ENCODE results near the gene TARS2. TPM values are rescaled to one million over a fixed set of nuclear protein-coding genes. Genes with fewer than 3 reads are reported as not detected.

The TARS2 gene
- total RNA-seq, 1 donor from 2014 or later = 38.7 TPM

- peak within 1 kb of the TSS; percentile 95 for H3K4me3 Mint-ChIP-seq (ENCODE audit: unreplicated experiment)
- peak within 1 kb of the TSS; percentile 90 for H3K27ac Mint-ChIP-seq (ENCODE audit: unreplicated experiment)
- peaks cover 8% of the 10 kb centered on the region for H3K27me3 Mint-ChIP-seq (ENCODE audit: unreplicated experiment)
- peaks cover 25% of the 10 kb centered on the region for H3K4me1 Mint-ChIP-seq (ENCODE audit: low read depth, unreplicated experiment)
- H3K9me3 Mint-ChIP-seq (ENCODE audit: unreplicated experiment) = peaks cover 17% of the 10 kb centered on the region
- peak; percentile 98 for DNase-seq
- peak; percentile 24 for TF ChIP-seq CTCF (IDR thresholded peaks at IDR 0.05; ENCODE audit: partially characterized antibody, unreplicated experiment)
- H3K36me3 Mint-ChIP-seq (ENCODE audit: unreplicated experiment) = peaks cover 6% of the 10 kb centered on the region
Observed at GRCh38 chr1:150515328-150516049, 28.3 kb downstream of the TARS2 start, which contains the start of gene FALEC. TSS of gene FALEC (plus strand) at chr1:150515752.

- H3K9me3 Mint-ChIP-seq (ENCODE audit: unreplicated experiment) = peaks cover 17% of the 10 kb centered on the region
- peaks cover 6% of the 10 kb centered on the region for H3K36me3 Mint-ChIP-seq (ENCODE audit: unreplicated experiment)
- peaks cover 8% of the 10 kb centered on the region for H3K27me3 Mint-ChIP-seq (ENCODE audit: unreplicated experiment)
- peak overlapping the region; percentile 79 for H3K27ac Mint-ChIP-seq (ENCODE audit: unreplicated experiment)
- no peak for DNase-seq
- H3K4me1 Mint-ChIP-seq (ENCODE audit: low read depth, unreplicated experiment) = peaks cover 23% of the 10 kb centered on the region
- H3K4me3 Mint-ChIP-seq (ENCODE audit: unreplicated experiment) = peak overlapping the region; percentile 87
- no peak for TF ChIP-seq CTCF (IDR thresholded peaks at IDR 0.05; ENCODE audit: partially characterized antibody, unreplicated experiment)
Observed at GRCh38 chr1:150516050-150516591, 28.9 kb downstream of the TARS2 start.

GRCh38 chr1:150516616-150517015, 29.4 kb downstream of the TARS2 start:
- Mint-ChIP-seq H3K27me3 (ENCODE audit: unreplicated experiment) (peaks cover 8% of the 10 kb centered on the region), H3K4me3 (ENCODE audit: unreplicated experiment) (peak overlapping the region; percentile 87), H3K9me3 (ENCODE audit: unreplicated experiment) (peaks cover 16% of the 10 kb centered on the region), H3K27ac (ENCODE audit: unreplicated experiment) (peak overlapping the region; percentile 79), H3K4me1 (ENCODE audit: low read depth, unreplicated experiment) (peaks cover 23% of the 10 kb centered on the region), H3K36me3 (ENCODE audit: unreplicated experiment) (peaks cover 6% of the 10 kb centered on the region)
- TF ChIP-seq CTCF (IDR thresholded peaks at IDR 0.05; ENCODE audit: partially characterized antibody, unreplicated experiment) = no peak
- DNase-seq = no peak

- DNase-seq = no peak
- no peak overlapping the region for H3K4me3 Mint-ChIP-seq (ENCODE audit: unreplicated experiment)
- no peak for TF ChIP-seq CTCF (IDR thresholded peaks at IDR 0.05; ENCODE audit: partially characterized antibody, unreplicated experiment)
- H3K4me1 Mint-ChIP-seq (ENCODE audit: low read depth, unreplicated experiment) = peaks cover 3% of the 10 kb centered on the region
- H3K27me3 Mint-ChIP-seq (ENCODE audit: unreplicated experiment) = no peaks in the 10 kb centered on the region
- H3K36me3 Mint-ChIP-seq (ENCODE audit: unreplicated experiment) = no peaks in the 10 kb centered on the region
- no peak overlapping the region for H3K27ac Mint-ChIP-seq (ENCODE audit: unreplicated experiment)
- H3K9me3 Mint-ChIP-seq (ENCODE audit: unreplicated experiment) = no peaks in the 10 kb centered on the region
Observed at GRCh38 chr1:150521196-150521968, 34.2 kb downstream of the TARS2 start.

All from glutamatergic neuron (in vitro differentiated cells).